Muscle of back (tissue), 13 donors: ENCODE measurements around the gene ARHGEF19. TPM values are rescaled to one million over a fixed set of nuclear protein-coding genes. Genes with fewer than 3 reads are reported as not detected.
"Not testable (repeated sequence)": the region's sequence is repeated elsewhere in the genome, so short reads cannot be mapped to it uniquely, and the experiment has no call there.

Experiments used
- DNase-seq, 3 donors: peaks; one replicate each; pipeline versions ENCODE4 v3.0.0 to v3.0.0-alpha.2; 2013
- long read RNA-seq, 9 donors: transcript quantifications; one replicate each; lab custom pipeline, GENCODE V29; 2026
- polyA plus RNA-seq, 10 donors: library from polyadenylated mRNA; unstranded; fragments of 120-200 nt; gene quantifications; one replicate each; pipeline ENCODE4 v1.2.1, GENCODE V29; 2013; ENCODE audit not compliant: insufficient read length in 10 of 10

ARHGEF19 gene
- 10 to 100 TPM in 2 of 10 donors, 1 to 10 TPM in 8; 1.7 to 12.4 (median 2.8) TPM for polyA plus RNA-seq
- long read RNA-seq, donor 1 = 0 reads
- long read RNA-seq, donor 2 = 0 reads
- long read RNA-seq, donor 3 = 0 reads
- long read RNA-seq, donor 4 = 0 reads
- long read RNA-seq, donor 5 = 0 reads
- long read RNA-seq, donor 6 = 0 reads
- long read RNA-seq, donor 7 = 0 reads
- long read RNA-seq, donor 8 = 0 reads
- long read RNA-seq, donor 9 = 0 reads

GRCh38 chr1:16212251-16212961 is at the start of gene ARHGEF19:
TSS of gene ARHGEF19 (minus strand) at chr1:16212652. CDS start at chr1:16209054, 3,598 bp downstream.
- DNase-seq = no peak

- DNase-seq = no peak
Measured at GRCh38 chr1:16262067-16262466, 49.6 kb upstream of the ARHGEF19 start.

DNA sequence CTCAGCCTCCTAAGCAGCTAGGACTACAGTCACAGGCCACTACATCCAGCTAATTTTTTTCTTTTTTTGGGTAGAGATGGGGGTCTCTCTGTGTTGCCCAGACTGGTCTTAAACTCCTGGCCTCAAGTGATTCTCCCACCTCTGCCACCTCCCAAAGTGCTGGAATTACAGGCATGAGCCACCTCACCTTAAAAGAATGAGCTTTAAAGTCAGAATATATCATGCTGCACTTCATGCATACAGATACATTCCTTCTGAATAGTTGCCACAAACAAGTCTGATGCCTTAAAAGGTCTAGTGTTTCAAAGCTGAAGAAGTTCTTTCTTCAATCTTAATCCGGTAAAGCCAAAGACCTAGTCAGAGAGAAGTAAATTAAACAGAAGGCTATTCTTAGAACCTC is 48.4 kb upstream of the ARHGEF19 start:
- no peak for DNase-seq

DNA sequence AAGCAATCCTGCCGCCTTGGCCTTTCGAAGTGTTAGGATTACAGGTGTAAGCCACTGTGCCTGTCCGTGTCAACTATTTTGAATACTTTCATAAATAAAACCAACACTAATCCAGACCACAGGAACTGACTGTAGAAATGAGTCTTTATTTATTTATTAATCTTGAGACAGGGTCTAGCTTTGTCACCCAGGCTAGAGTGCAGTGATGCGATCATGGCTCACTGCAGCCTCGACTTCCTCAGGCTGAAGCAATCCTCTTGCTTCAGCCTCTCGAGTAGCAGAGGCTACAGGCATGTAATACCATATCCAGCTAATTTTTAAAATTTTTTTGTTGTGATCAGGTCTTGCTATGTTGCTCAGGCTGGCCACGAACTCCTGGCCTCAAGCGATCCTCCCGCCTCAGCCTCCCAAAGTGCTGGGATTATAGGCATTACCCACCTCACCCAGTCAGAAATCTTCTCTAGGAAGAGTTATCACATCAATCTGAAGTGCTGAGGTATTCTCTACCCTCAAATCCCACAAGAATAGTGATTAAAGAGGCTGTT is 46.2 kb upstream of the ARHGEF19 start:
- DNase-seq = no peak

- DNase-seq = no peak
Measured at GRCh38 chr1:16257968-16258367, 45.5 kb upstream of the ARHGEF19 start.

DNA sequence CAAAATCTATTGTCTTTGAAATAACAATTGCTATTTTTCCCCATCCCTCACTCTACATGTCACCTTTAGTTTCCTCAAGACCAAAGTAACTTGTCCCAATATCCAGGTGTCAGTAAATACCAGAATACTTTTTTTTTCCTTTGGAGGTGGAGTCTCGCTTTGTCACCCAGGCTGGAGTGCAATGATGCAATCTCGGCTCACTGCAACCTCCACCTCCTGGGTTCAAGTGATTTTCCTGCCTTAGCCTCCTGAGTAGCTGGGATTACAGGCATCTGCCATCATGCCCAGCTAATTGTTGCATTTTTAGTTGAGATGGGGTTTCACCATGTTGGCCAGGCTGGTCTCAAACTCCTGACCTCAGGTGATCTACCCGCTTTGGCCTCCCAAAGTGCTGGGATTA is 45.1 kb upstream of the ARHGEF19 start:
- DNase-seq = not testable (repeated sequence)

GRCh38 chr1:16256478-16256877 is 44.0 kb upstream of the ARHGEF19 start:
- DNase-seq = no peak

GRCh38 chr1:16254263-16254928 is 41.9 kb upstream of the ARHGEF19 start:
- no peak for DNase-seq

- no peak for DNase-seq
Measured at GRCh38 chr1:16253332-16253922, 41.0 kb upstream of the ARHGEF19 start.

- no peak for DNase-seq
Measured at GRCh38 chr1:16252912-16253311, 40.5 kb upstream of the ARHGEF19 start.

DNA sequence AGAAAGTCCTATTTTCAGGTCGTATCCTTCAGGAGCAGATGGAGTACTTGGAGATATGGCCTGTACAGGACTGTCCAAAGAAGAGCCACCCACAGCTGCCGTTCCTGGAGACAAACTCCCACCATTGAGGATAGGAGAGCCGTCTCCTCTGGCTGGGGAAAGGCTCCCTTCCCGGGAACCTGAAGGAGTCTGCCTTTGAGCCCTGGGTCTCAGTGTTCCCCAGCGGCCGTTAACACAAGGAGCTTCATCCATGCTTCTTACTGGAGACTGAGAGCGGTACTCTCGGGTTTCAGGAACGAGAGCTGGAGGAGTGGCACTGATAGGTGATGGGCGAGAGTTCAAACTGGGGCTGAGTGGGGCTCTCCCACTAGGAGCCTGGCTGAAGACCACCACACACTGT is 38.9 kb upstream of the ARHGEF19 start:
- no peak for DNase-seq

DNA sequence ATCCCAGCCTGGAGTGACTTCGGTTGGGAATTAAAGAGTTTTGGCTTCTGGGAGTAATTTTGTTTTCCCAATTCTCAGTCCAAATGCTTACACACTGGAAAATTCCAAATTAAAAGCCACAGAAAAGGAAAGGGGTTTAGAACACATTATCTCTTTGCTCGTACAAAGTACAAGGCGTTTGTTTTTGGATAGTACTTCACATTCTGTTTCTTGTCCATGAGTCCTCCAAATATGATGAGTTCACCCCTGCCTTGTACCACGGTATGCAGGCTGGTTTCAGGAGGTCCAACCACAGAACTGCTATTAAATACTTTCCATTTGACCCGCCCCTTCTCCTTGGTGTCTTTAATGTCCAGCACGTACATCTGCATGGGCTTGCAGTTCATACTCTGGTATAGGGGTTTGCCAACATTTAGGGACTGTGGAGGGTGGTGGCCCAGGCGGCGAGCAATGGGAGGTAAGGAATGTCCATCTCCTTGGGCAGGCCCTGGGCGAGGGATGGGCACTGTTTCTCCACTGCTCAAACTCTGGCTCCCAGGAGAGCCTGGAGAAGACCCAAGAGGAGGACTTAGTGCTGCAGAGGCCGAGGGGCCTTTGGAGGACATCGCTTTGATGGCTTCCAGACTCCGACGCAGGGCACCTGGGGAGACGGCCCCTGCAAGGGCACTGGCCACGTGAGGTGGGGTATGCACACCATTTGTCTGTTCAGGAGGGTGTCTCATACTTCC is 38.2 kb upstream of the ARHGEF19 start:
- DNase-seq = peak in 1 of 3 donors; percentile 22

DNA sequence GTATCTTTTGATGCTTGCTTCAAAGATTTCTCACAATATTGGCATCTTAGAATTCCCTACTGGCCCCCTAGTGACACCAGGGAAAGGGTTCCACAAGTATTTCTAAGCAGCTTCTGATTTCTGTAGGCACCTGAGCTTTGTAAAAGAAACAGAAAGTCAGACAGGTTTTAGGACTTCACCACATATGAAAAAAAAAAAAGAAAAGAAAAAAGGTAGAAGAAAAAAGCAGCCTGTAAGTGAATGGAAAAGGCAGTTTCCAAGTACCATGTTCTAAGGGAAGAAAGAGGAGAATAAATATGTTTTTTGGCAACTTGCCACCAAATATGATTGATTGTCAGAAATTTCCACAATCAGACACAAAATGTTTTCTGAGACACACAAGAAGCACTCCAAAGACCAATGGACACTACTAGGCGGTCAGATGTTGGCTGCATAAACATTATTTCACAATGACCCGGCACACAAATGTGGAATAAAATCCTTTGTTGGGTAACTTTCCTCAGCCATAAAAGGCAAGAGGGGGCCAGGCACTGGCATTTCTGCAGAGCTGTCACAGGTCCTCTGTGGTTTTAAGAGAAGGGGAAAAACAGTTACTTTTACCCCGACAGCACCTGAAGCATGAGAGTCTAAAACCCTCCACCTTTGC is 37.3 kb upstream of the ARHGEF19 start:
- DNase-seq = peak in 1 of 3 donors; percentile 55

- DNase-seq = peak; percentile 64 to 74 (median 67)
Measured at GRCh38 chr1:16248603-16249516, 36.4 kb upstream of the ARHGEF19 start.

- peak in 1 of 3 donors; percentile 10 for DNase-seq
Measured at GRCh38 chr1:16248007-16248436, 35.6 kb upstream of the ARHGEF19 start.

DNA sequence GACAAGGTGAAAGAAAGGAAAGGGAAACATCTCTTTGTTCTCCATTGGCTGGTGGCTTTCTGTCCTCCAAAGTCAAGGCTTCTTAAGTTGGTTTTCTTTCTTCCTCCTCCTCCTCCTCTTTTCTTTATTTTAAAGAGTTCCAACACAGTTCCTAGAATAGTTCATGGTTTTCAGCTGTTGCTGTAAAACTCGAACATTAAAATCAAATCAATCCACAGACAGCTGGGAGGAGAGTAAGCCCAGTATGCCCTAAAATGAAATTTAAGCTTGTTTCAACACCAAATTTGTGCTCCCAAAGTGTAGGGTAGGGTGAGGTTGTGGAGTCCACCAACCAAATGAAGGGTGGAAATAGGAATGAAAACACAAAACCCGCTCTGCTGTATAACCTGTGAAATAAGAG is 35.0 kb upstream of the ARHGEF19 start:
- no peak for DNase-seq

- DNase-seq = peak in 1 of 3 donors; percentile 7
Measured at GRCh38 chr1:16246961-16247360, 34.5 kb upstream of the ARHGEF19 start.

DNA sequence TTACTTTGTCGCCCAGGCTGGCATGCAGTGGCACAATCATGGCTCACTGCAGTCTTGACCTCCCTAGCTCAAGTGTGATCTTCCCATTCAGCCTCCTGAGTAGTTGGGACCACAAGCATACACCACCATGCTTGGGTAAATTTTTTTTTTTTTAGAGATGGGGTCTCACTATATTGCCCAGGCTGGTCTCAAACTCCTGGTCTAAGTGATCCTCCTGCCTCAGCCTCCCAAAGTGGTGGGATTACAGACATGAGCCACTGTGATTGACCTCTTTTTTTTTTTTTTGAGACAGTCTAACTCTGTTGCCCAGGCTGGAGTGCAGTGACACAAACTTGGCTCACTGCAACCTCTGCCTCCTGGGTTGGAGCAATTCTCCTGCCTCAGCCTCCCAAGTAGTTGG is 33.8 kb upstream of the ARHGEF19 start:
- DNase-seq = not testable (repeated sequence)

GRCh38 chr1:16245476-16246196 is 33.2 kb upstream of the ARHGEF19 start:
- DNase-seq = no peak
